Endothelial cell of umbilical vein (primary cell): ENCODE data around the gene ADGRG4. TPM values are rescaled to one million over a fixed set of nuclear protein-coding genes. Genes with fewer than 3 reads are reported as not detected.

ENCODE experiments used
- BruUV-seq: library from RNA; stranded (reverse); fragments of 400-500 nt; replicated peaks from 2 replicates; lab custom pipeline; 2021; lab: Mats Ljungman, UMichigan
- CTCF ChIA-PET: fragments of 300-600, 350-600 bp; sonication (Branson Sonifier 250); formaldehyde crosslinking; loops from one replicate; lab custom pipeline; 2021; ENCODE audit warnings: antibody characterized with exemption, inconsistent platforms; lab: Charles Lee
- POLR2A ChIA-PET: fragments of 300-600, 350-600 bp; sonication (Branson Sonifier 250); formaldehyde crosslinking; loops from one replicate; lab custom pipeline; 2021; ENCODE audit warnings: antibody characterized with exemption, inconsistent platforms; lab: Charles Lee
- DNase-seq: peaks from one replicate; pipeline ENCODE4 v3.0.0-alpha.2; 2011; ENCODE audit warnings: low read depth, low spot score
- FAIRE-seq: peaks from 2 replicates; lab custom pipeline; 2011; peaks lifted over from hg19 to GRCh38; lab: Jason Lieb, UNC
- H2AFZ ChIP-seq: 2 replicates; pipeline ENCODE4 v1.6.0; 2012; ENCODE audit warnings: low read depth, low read length, control low read depth, inconsistent platforms
- H3K27ac ChIP-seq: 2 replicates; pipeline ENCODE4 v1.5.1; 2011; ENCODE audit warnings: low read depth, mild to moderate bottlenecking, control low read depth, low read length, moderate library complexity; ENCODE audit not compliant: insufficient read depth
- H3K27me3 ChIP-seq, 2 experiments: 2 replicates each; pipeline versions ENCODE4 v1.6.0 to v1.6.1; 2011; ENCODE audit warnings: low read length in 2 of 2, mixed read lengths in 1 of 2; ENCODE audit not compliant: control insufficient read depth in 2 of 2, insufficient read depth in 2 of 2
- H3K36me3 ChIP-seq, 2 experiments: 2 replicates in 1 of 2; 3 replicates in 1 of 2; pipeline ENCODE4 v1.5.1; 2011; ENCODE audit warnings: low read length in 2 of 2, mild to moderate bottlenecking in 1 of 2, moderate library complexity in 1 of 2; ENCODE audit not compliant: control insufficient read depth in 2 of 2, insufficient read depth in 2 of 2; ENCODE audit errors: extremely low read depth in 1 of 2
- H3K4me1 ChIP-seq: 3 replicates; pipeline ENCODE4 v1.5.1; 2011; ENCODE audit warnings: mild to moderate bottlenecking, low read length; ENCODE audit not compliant: control insufficient read depth, insufficient read depth; ENCODE audit errors: extremely low read depth
- H3K4me2 ChIP-seq: 2 replicates; pipeline ENCODE4 v1.6.1; 2011; ENCODE audit warnings: low read length, control low read depth, mixed read lengths; ENCODE audit not compliant: insufficient read depth
- H3K4me3 ChIP-seq, 3 experiments: fragments of 200-600 bp in 1 of 3; sonication (generic), shearing (Covaris generic) in 1 of 3; replicated peaks in 1 of 3; 2 replicates each; pipeline ENCODE4 v1.5.1; 2011 to 2016; ENCODE audit warnings: control low read depth in 3 of 3, low read length in 3 of 3, mild to moderate bottlenecking in 2 of 3, inconsistent platforms in 1 of 3, low read depth in 1 of 3, moderate library complexity in 1 of 3; ENCODE audit not compliant: insufficient read depth in 1 of 3
- H3K79me2 ChIP-seq: 2 replicates; pipeline ENCODE4 v1.6.0; 2012; ENCODE audit warnings: low read length, inconsistent platforms; ENCODE audit not compliant: control insufficient read depth, insufficient read depth
- H3K9ac ChIP-seq: replicated peaks from 2 replicates; pipeline ENCODE3; 2011; ENCODE audit warnings: low read length, control low read depth; ENCODE audit not compliant: insufficient read depth; ENCODE audit errors: extremely low read depth
- H3K9me1 ChIP-seq: replicated peaks from 3 replicates; pipeline ENCODE4 v1.6.0; 2011; ENCODE audit warnings: mild to moderate bottlenecking, low read length; ENCODE audit not compliant: control insufficient read depth, insufficient read depth; ENCODE audit errors: extremely low read depth
- H3K9me3 ChIP-seq: replicated peaks from 2 replicates; pipeline ENCODE4 v1.5.1; 2012; ENCODE audit warnings: low read length, inconsistent platforms; ENCODE audit not compliant: control insufficient read depth, insufficient read depth
- H4K20me1 ChIP-seq: replicated peaks from 2 replicates; pipeline ENCODE3; 2011; ENCODE audit warnings: mild to moderate bottlenecking, low read length; ENCODE audit not compliant: control insufficient read depth, insufficient read depth; ENCODE audit errors: extremely low read depth
- EZH2 ChIP-seq: IDR thresholded peaks from 2 replicates; pipeline ENCODE4 v1.6.1; 2012; ENCODE audit warnings: borderline replicate concordance, low read depth, mild to moderate bottlenecking, moderate library complexity, low read length, inconsistent platforms; ENCODE audit not compliant: severe bottlenecking
- FOS ChIP-seq: IDR thresholded peaks from 2 replicates; pipeline ENCODE4 v1.6.1; 2011; ENCODE audit warnings: mild to moderate bottlenecking, low read length, moderate library complexity, borderline replicate concordance; ENCODE audit not compliant: insufficient read depth
- GATA2 ChIP-seq: IDR thresholded peaks from 2 replicates; pipeline ENCODE4 v1.7.0; 2011; ENCODE audit warnings: low read depth, mild to moderate bottlenecking, moderate library complexity, mixed read lengths, low read length; ENCODE audit not compliant: insufficient read length, insufficient read depth
- JUN ChIP-seq: IDR thresholded peaks from 2 replicates; pipeline ENCODE4 v1.6.1; 2011; ENCODE audit warnings: borderline replicate concordance, low read depth; ENCODE audit not compliant: insufficient read length, insufficient read depth
- POLR2AphosphoS5 ChIP-seq: IDR thresholded peaks from 2 replicates; pipeline ENCODE4 v1.6.1; 2012; ENCODE audit warnings: low read depth, mild to moderate bottlenecking, control low read depth, low read length, moderate library complexity; ENCODE audit not compliant: insufficient read depth
- dilution Hi-C: fragments of 300-500 bp; cut with MboI; formaldehyde crosslinking; loops from one replicate; pipeline ENCODE4 v1.15.0; 2019; ENCODE audit warnings: low sequenced_read_pairs; ENCODE audit not compliant: extremely low pct_ligation_motif_present
- intact Hi-C: fragments of 100-400 bp; cut with micrococcal nuclease; formaldehyde crosslinking; loops from one replicate; pipeline ENCODE4 v1.10.0; 2022
- polyA plus RNA-seq, 4 experiments: library from polyadenylated mRNA; depleted of rRNA in 3 of 4; stranded (reverse) in 3 of 4; unstranded in 1 of 4; fragments of >200 nt; gene quantifications; 2 replicates each; pipeline versions ENCODE4 v1.2.1 to v1.2.3, GENCODE V29; 2011 to 2012; ENCODE audit warnings: missing spikeins in 1 of 4
- total RNA-seq: library from RNA; stranded (reverse); gene quantifications from 2 replicates; pipeline ENCODE4 v1.2.3, GENCODE V29; 2021
- TF ChIP-seq, protein P1 (sequence below): IDR thresholded peaks from 2 replicates; pipeline ENCODE4 v1.6.1; 2011; ENCODE audit not compliant: insufficient read depth, insufficient read length

ADGRG4 gene
- total and polyA plus RNA-seq, 2 donors (not counting 3 experiments of a cell fraction or from before 2014, with no cell fraction given), result 0.04 to 0.08 TPM

DNA sequence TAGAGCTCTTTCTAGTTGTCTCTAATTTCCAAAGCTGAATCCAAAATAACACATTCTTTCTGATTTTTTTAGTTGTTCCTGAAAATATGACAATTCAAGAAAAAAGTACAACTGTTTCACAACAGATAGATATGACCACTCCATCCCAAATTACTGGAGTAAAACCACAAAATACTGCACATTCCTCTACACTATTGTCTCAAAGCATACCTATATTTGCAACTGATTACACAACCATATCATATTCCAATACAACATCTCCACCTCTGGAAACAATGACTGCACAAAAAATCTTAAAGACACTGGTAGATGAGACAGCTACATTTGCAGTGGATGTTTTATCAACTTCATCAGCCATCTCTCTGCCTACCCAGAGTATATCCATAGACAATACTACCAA is 43.6 kb downstream of the ADGRG4 start:
- Histone ChIP-seq H3K36me3 (no peaks in the 10 kb centered on the region), H4K20me1 (no peaks in the 10 kb centered on the region), H3K4me1 (no peaks in the 10 kb centered on the region), H3K79me2 (no peaks in the 10 kb centered on the region), H3K27ac (no peak overlapping the region), H3K9me1 (no peaks in the 10 kb centered on the region), H3K4me2 (no peak overlapping the region), H3K9me3 (no peaks in the 10 kb centered on the region), H3K4me3 (no peak overlapping the region), H3K9ac (no peak overlapping the region), H2AFZ (no peak overlapping the region), H3K27me3 (no peaks in the 10 kb centered on the region)
- DNase-seq (no peak), FAIRE-seq (no peak)
- TF ChIP-seq FOS, result no peak
- TF ChIP-seq EZH2, result no peak
- no peak for TF ChIP-seq POLR2AphosphoS5
- no peak for TF ChIP-seq GATA2
- TF ChIP-seq JUN, result no peak
- ChIA-PET POLR2A (no interaction called here), CTCF (no interaction called here)
- intact Hi-C loops, result no loop called here
- dilution Hi-C loops, result no loop called here
- BruUV-seq, result no TSS peak

DNA sequence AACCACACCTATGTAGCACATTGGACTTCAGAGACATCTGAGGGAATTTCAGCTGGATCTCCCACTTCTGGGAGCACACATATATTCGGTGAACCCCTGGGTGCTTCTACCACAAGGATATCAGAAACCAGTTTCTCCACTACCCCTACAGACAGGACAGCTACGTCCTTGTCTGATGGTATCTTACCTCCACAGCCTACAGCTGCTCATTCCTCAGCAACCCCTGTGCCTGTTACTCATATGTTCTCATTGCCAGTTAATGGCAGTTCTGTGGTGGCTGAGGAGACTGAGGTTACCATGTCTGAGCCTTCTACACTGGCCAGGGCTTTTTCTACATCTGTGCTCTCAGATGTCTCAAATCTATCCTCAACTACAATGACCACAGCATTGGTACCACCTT is 45.7 kb downstream of the ADGRG4 start:
- FAIRE-seq, result no peak
- intact Hi-C loops (no loop called here), dilution Hi-C loops (no loop called here)
- H3K27ac ChIP-seq, result no peak overlapping the region
- no peak overlapping the region for H3K4me3 ChIP-seq
- no peaks in the 10 kb centered on the region for H3K36me3 ChIP-seq
- H3K9me1 ChIP-seq, result no peaks in the 10 kb centered on the region
- DNase-seq, result no peak
- no peak overlapping the region for H3K9ac ChIP-seq
- CTCF ChIA-PET, result no interaction called here
- POLR2A ChIA-PET, result interaction anchor here (0.6 kb wide), 1 partner anchor 351 kb away, joined by 6 read pairs; no protein-coding TSS in a partner anchor
- no peaks in the 10 kb centered on the region for H4K20me1 ChIP-seq
- H3K9me3 ChIP-seq, result no peaks in the 10 kb centered on the region
- no peak overlapping the region for H2AFZ ChIP-seq
- no peak overlapping the region for H3K4me2 ChIP-seq
- H3K27me3 ChIP-seq, result no peaks in the 10 kb centered on the region
- TF ChIP-seq, protein P1, sequence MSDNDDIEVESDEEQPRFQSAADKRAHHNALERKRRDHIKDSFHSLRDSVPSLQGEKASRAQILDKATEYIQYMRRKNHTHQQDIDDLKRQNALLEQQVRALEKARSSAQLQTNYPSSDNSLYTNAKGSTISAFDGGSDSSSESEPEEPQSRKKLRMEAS, result no peak
- H3K79me2 ChIP-seq, result no peaks in the 10 kb centered on the region
- no peaks in the 10 kb centered on the region for H3K4me1 ChIP-seq
- BruUV-seq, result no TSS peak
